Heart right ventricle (tissue), 16 donors: Measurements from ENCODE around the gene ARHGAP1. TPM values are rescaled to one million over a fixed set of nuclear protein-coding genes. Genes with fewer than 3 reads are reported as not detected.

Source experiments
- ATAC-seq, 8 donors: fragments of 200-7000 bp; cut with Tn5 transposase; one replicate each; pipeline ENCODE4 v1.9.1; 2020; ENCODE audit warnings: mild to moderate bottlenecking in 8 of 8, moderate library complexity in 8 of 8, moderate number of reproducible peaks in 1 of 8
- DNase-seq, 2 donors: peaks; one replicate each; pipeline ENCODE4 v3.0.0-alpha.2; 2020
- H3K27ac ChIP-seq, 10 donors: fragments of 200-600 bp; sonication (generic) in 2 of 10; one replicate each; pipeline versions ENCODE4 v1.5.0 to v1.8.0; 2020 to 2022; ENCODE audit warnings: mild to moderate bottlenecking in 3 of 10
- H3K27me3 ChIP-seq, 7 donors: fragments of 200-600 bp; one replicate each; pipeline ENCODE4 v1.8.0; 2021 to 2022; ENCODE audit warnings: mild to moderate bottlenecking in 2 of 7
- H3K36me3 ChIP-seq, 9 donors: fragments of 200-600 bp; sonication (generic) in 1 of 9; one replicate each; pipeline versions ENCODE4 v1.5.0 to v1.8.0; 2020 to 2022; ENCODE audit warnings: mild to moderate bottlenecking in 2 of 9
- H3K4me1 ChIP-seq, 9 donors: fragments of 200-600 bp; sonication (generic) in 1 of 9; one replicate each; pipeline versions ENCODE4 v1.5.0 to v1.8.0; 2020 to 2022; ENCODE audit warnings: mild to moderate bottlenecking in 4 of 9
- H3K4me3 ChIP-seq, 10 donors: fragments of 200-600 bp; sonication (generic) in 2 of 10; one replicate each; pipeline versions ENCODE4 v1.5.0 to v1.8.0; 2020 to 2022; ENCODE audit warnings: mild to moderate bottlenecking in 7 of 10, moderate library complexity in 2 of 10
- H3K9me3 ChIP-seq, 11 donors: fragments of 200-600 bp in 10 of 11; sonication (generic) in 2 of 11; one replicate each; pipeline versions ENCODE4 v1.5.0 to v1.8.0; 2013 to 2022; ENCODE audit warnings: mild to moderate bottlenecking in 2 of 11, control low read depth in 1 of 11, moderate library complexity in 1 of 11
- CTCF ChIP-seq, 9 donors: fragments of 200-600 bp; sonication (generic) in 2 of 9; IDR thresholded peaks; one replicate each; pipeline versions ENCODE4 v1.5.0 to v1.8.0; 2021 to 2022; ENCODE audit warnings: antibody characterized with exemption in 9 of 9, mild to moderate bottlenecking in 5 of 9, moderate library complexity in 1 of 9
- WGBS, 2 donors: extraction: QIAGEN DNeasy Blood & Tissue Kit; methylation state at CpG; one replicate each; pipeline ENCODE4 v1.1.7; 2013; ENCODE audit warnings: inconsistent platforms in 1 of 2; 5-methylcytosine and 5-hydroxymethylcytosine counted together
- intact Hi-C, 10 donors: fragments of 100-400 bp; cut with DNase I; formaldehyde crosslinking; loops; one replicate each; pipeline versions ENCODE4 v1.11.1 to v1.14.2; 2022
- polyA plus RNA-seq, 2 donors: library from polyadenylated mRNA; stranded (reverse); fragments of 200-250 nt; gene quantifications; one replicate each; pipeline ENCODE4 v1.2.3, GENCODE V29; 2013
- total RNA-seq, 10 donors: library from RNA; stranded (reverse); fragmentation: NEBNext Ultra II Directional in 3 of 10; extraction: Animal tissue kit (Norgen Biotek cat#: 25700) in 3 of 10; gene quantifications; one replicate each; pipeline versions ENCODE4 v1.2.1 to v1.2.4, GENCODE V29; 2021 to 2023
- donor health status: Arrhythmogenic right ventricular cardiomyopathy.
- donor health status: ischemic (EF 13 %, LVEDD 7.1; RV severe dilation, severe dysfunction).
- donor health status: healthy with polysubstance abuse.
- donor health status: DM: no; HTN: yes; CAD: no.
- donor health status: DM: no; HTN: no; CAD: no.
- donor health status: ischemic (EF 25% LVEDD 6.9; RV normal size, moderate dysfunction).
- donor health status: ischemic (EF 25% LVEDD 5.7; RV mildly dilated, moderate dysfunction).
- donor health status: healthy.
- donor health status: DM: yes; HTN: yes; CAD: no.
- donor health status: Ischemic cardiomyopathy.
- donor health status: ischemic (EF 35%, LVEDD 5.7; RV mildly dilated, moderate dysfunction).
- donor health status: nonischemic (EF 11% LVEDD 7.7; RV severe dilation, severe dysfunction).
- donor health status: DM: yes; HTN: yes; CAD: no.
- donor health status: PGD.
- donor health status: ischemic (EF 29% LVEDD 5.4; RV normal size, mild dysfunction).
- donor health status: nonischemic (EF 23%, LVEDD 6.1; RV moderate dilation, normal function).

The ARHGAP1 gene
- total and polyA plus RNA-seq, 12 donors: 28.4 to 268 (median 124) TPM

GRCh38 chr11:46642627-46643335 is 57.6 kb downstream of the ARHGAP1 start:
- H3K36me3 ChIP-seq: peaks cover 0 to 88% (median 33%) of the 10 kb centered on the region in 9 donors
- WGBS, 2 donors: 89 to 92% methylated on average over 8 of the region's 8 CpGs

DNA sequence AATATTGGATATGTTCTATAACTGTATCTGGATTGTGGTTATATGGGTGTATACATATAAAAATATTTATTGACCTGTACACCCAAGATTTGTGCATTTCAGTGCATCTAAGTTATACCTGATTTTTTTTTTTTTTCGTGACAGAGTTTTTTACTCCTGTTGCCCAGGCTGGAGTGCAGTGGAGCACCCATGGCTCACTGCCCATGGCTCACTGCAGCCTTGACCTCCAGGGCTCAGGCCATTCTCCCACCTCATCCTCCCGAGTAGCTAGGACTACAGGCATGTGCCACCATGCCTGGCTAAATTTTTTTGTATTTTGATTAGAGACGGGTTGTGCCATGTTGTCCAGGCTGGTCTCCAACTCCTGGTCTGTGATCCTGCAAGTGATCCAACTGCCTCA is 58.8 kb downstream of the ARHGAP1 start:
- DNase-seq (no peak), ATAC-seq (no peak)
- Histone ChIP-seq H3K27ac (no peak overlapping the region), H3K27me3 (no peaks in the 10 kb centered on the region), H3K36me3 (peaks cover 0 to 88% (median 28%) of the 10 kb centered on the region in 9 donors), H3K4me3 (no peak overlapping the region), H3K4me1 (peaks cover 0 to 9% (median 0%) of the 10 kb centered on the region in 9 donors), H3K9me3 (no peaks in the 10 kb centered on the region)
- 80 to 83% methylated on average over 3 of the region's 3 CpGs for WGBS, 2 donors
- TF ChIP-seq CTCF (IDR thresholded peaks at IDR 0.05): no peak
- intact Hi-C loops: no loop called here

More at GRCh38 chr11:46642627-46643335, 57.6 kb downstream of the ARHGAP1 start:
- Histone ChIP-seq H3K4me3 (no peak overlapping the region), H3K27ac (no peak overlapping the region), H3K9me3 (no peaks in the 10 kb centered on the region), H3K4me1 (peaks cover 0 to 5% (median 1%) of the 10 kb centered on the region in 9 donors), H3K27me3 (no peaks in the 10 kb centered on the region)
- no peak for ATAC-seq
- intact Hi-C loops: no loop called here
- no peak for TF ChIP-seq CTCF (IDR thresholded peaks at IDR 0.05)
- no peak for DNase-seq

DNA sequence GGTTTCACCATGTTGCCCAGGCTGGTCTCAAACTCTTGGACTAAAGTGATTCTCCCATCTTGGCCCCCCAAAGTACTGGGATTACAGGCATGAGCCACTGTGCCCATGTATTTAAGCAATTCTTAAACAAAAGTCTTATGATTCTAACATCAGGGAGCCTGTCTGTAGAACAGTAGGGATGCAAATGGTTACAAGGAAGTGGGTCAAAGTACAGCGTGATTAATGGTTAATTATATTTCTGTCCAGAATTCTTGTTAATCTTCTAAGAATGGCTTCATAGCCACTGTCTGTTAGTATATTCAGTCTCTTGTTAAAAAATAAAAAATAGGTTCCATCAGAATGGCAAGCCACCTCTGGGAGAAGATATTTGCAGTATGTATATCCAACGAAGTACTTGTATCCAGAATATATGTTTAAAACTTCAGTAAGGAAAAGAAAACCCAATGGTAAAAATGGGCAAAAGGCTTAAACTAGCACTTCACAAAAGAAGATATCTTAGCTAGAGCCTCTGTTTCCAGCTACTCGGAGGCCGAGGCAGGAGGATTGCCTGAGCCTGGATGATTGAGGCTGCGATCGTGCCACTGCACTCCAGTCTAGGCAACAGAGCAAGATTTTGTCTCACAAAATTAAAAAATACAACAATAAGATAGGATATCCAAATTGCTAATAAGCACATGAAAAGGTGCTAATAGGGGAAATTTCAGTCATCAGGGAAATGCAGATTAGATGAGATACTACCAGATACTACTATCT is 60.2 kb downstream of the ARHGAP1 start:
- no peak for TF ChIP-seq CTCF (IDR thresholded peaks at IDR 0.05)
- peaks cover 0 to 9% (median 0%) of the 10 kb centered on the region in 9 donors for H3K4me1 ChIP-seq
- intact Hi-C loops: loop anchor here in 1 of 10 donors (1.0 kb wide), 1 partner anchor 40 kb away; no protein-coding TSS in a partner anchor
- 96 to 97% methylated on average over 6 of the region's 6 CpGs for WGBS, 2 donors
- H3K36me3 ChIP-seq: peaks cover 0 to 88% (median 24%) of the 10 kb centered on the region in 9 donors
- ATAC-seq (no peak), DNase-seq (no peak)
- no peak overlapping the region for H3K27ac ChIP-seq
- no peaks in the 10 kb centered on the region for H3K9me3 ChIP-seq
- no peaks in the 10 kb centered on the region for H3K27me3 ChIP-seq
- no peak overlapping the region for H3K4me3 ChIP-seq

- no peak overlapping the region for H3K4me3 ChIP-seq
- no peak overlapping the region for H3K27ac ChIP-seq
- peaks cover 0 to 81% (median 20%) of the 10 kb centered on the region in 9 donors for H3K36me3 ChIP-seq
- intact Hi-C loops: loop anchor here in 1 of 10 donors (5.0 kb wide), 1 partner anchor 1023 kb away; no protein-coding TSS in a partner anchor
- TF ChIP-seq CTCF (IDR thresholded peaks at IDR 0.05): no peak
- H3K27me3 ChIP-seq: no peaks in the 10 kb centered on the region
- H3K4me1 ChIP-seq: peaks cover 0 to 9% (median 0%) of the 10 kb centered on the region in 9 donors
- DNase-seq (no peak), ATAC-seq (no peak)
- H3K9me3 ChIP-seq: no peaks in the 10 kb centered on the region
- WGBS, 2 donors: 94 to 98% methylated on average over 7 of the region's 7 CpGs
Measured at GRCh38 chr11:46639197-46639839, 61.1 kb downstream of the ARHGAP1 start.
